Caco-2 (cell line): ENCODE results near the gene TAT. TPM values are rescaled to one million over a fixed set of nuclear protein-coding genes. Genes with fewer than 3 reads are reported as not detected.

ENCODE experiments used
- Bru-seq: library from RNA; stranded (reverse); fragments of 400-500 nt; gene quantifications from one replicate; lab custom pipeline; 2021; lab: Mats Ljungman, UMichigan
- BruChase-seq, 2 experiments: library from RNA; stranded (reverse); fragments of 400-500 nt; gene quantifications; one replicate each; lab custom pipeline; 2021; lab: Mats Ljungman, UMichigan
- BruUV-seq: library from RNA; stranded (reverse); fragments of 400-500 nt; replicated peaks from 2 replicates; lab custom pipeline; 2021; lab: Mats Ljungman, UMichigan
- CTCF ChIA-PET: fragments of 300-600 bp; sonication (Branson Sonifier 250); formaldehyde crosslinking; loops from one replicate; lab custom pipeline; 2022; ENCODE audit warnings: antibody characterized with exemption; lab: Charles Lee
- POLR2A ChIA-PET: fragments of 300-600 bp; sonication (Branson Sonifier 250); formaldehyde crosslinking; loops from one replicate; lab custom pipeline; 2022; ENCODE audit warnings: antibody characterized with exemption; lab: Charles Lee
- DNase-seq, 2 experiments: peaks; one replicate each; pipeline versions ENCODE4 v3.0.0 to v3.0.0-alpha.2; 2020 to 2022
- H3K27me3 ChIP-seq: replicated peaks from 2 replicates; pipeline ENCODE4 v1.6.0; 2011; ENCODE audit warnings: low read length; ENCODE audit not compliant: control insufficient read depth, insufficient read depth
- H3K36me3 ChIP-seq: 2 replicates; pipeline ENCODE4 v1.5.1; 2011; ENCODE audit warnings: low read length; ENCODE audit not compliant: control insufficient read depth, insufficient read depth
- H3K4me1 ChIP-seq: fragments of 250-450 bp; sonication (Bioruptor Pico); 2 replicates; pipeline ENCODE4 v1.5.1; 2020; ENCODE audit warnings: mild to moderate bottlenecking
- H3K4me3 ChIP-seq: 2 replicates; pipeline ENCODE4 v1.5.1; 2011; ENCODE audit warnings: low read depth, mild to moderate bottlenecking, control low read depth, low read length
- H3K9me3 ChIP-seq: fragments of 250-450 bp; sonication (Bioruptor Pico); 2 replicates; pipeline ENCODE4 v1.5.1; 2020; ENCODE audit warnings: mild to moderate bottlenecking, moderate library complexity
- H3K27ac Mint-ChIP-seq: one replicate; pipeline ENCODE4 v1.8.0; 2022; ENCODE audit warnings: mixed read lengths; ENCODE audit not compliant: unreplicated experiment
- H3K27me3 Mint-ChIP-seq: one replicate; pipeline ENCODE4 v1.8.0; 2022; ENCODE audit warnings: mixed read lengths; ENCODE audit not compliant: insufficient read depth, unreplicated experiment
- H3K36me3 Mint-ChIP-seq: one replicate; pipeline ENCODE4 v1.8.0; 2022; ENCODE audit warnings: mild to moderate bottlenecking, mixed read lengths; ENCODE audit not compliant: insufficient read depth, unreplicated experiment
- H3K4me1 Mint-ChIP-seq: one replicate; pipeline ENCODE4 v1.8.0; 2022; ENCODE audit warnings: low read depth, mixed read lengths; ENCODE audit not compliant: unreplicated experiment
- H3K4me3 Mint-ChIP-seq: one replicate; pipeline ENCODE4 v1.8.0; 2022; ENCODE audit warnings: mild to moderate bottlenecking, moderate library complexity, mixed read lengths; ENCODE audit not compliant: unreplicated experiment
- H3K9me3 Mint-ChIP-seq: one replicate; pipeline ENCODE4 v1.8.0; 2022; ENCODE audit warnings: mixed read lengths; ENCODE audit not compliant: unreplicated experiment
- CTCF ChIP-seq, 2 experiments: fragments of 200-600 bp in 1 of 2; IDR thresholded peaks; 1 replicate in 1 of 2; 2 replicates in 1 of 2; pipeline versions ENCODE4 v1.5.1 to v1.8.0; 2011 to 2022; ENCODE audit warnings: antibody characterized with exemption in 1 of 2, control low read depth in 1 of 2, inconsistent platforms in 1 of 2, low read depth in 1 of 2, low read length in 1 of 2, mild to moderate bottlenecking in 1 of 2, moderate library complexity in 1 of 2; ENCODE audit not compliant: insufficient read depth in 1 of 2, severe bottlenecking in 1 of 2, unreplicated experiment in 1 of 2
- intact Hi-C: fragments of 100-400 bp; cut with micrococcal nuclease; formaldehyde crosslinking; loops from one replicate; pipeline ENCODE4 v1.10.0; 2022; ENCODE audit not compliant: unreplicated experiment
- long read RNA-seq: library from polyadenylated mRNA; stranded (forward); transcript quantifications from one replicate; pipeline ENCODE4 v2.0.0, GENCODE V29; 2022
- total RNA-seq: library from RNA; stranded (reverse); gene quantifications from 2 replicates; pipeline ENCODE4 v1.2.3, GENCODE V29; 2022

TAT gene
- total RNA-seq = not detected in 2 replicates
- percentile 7 among the genes with signal in this experiment for Bru-seq, nascent RNA
- percentile 11 among the genes with signal in this experiment for BruChase-seq, experiment 1, labeled RNA remaining after a 2-hour chase
- BruChase-seq, experiment 2, labeled RNA remaining after a 6-hour chase = percentile 20 among the genes with signal in this experiment
- long read RNA-seq = 0 reads

GRCh38 chr16:71576971-71577370 lies at the start of gene TAT:
TSS of gene TAT (minus strand) at chr16:71577092. CDS start at chr16:71576415, 677 bp downstream.
- H3K27ac Mint-ChIP-seq = no peak within 1 kb of the TSS
- no peaks in the 10 kb centered on the region for H3K9me3 Mint-ChIP-seq

GRCh38 chr16:71626018-71626857 lies 49.3 kb upstream of the TAT start, which contains the start of gene MARVELD3:
TSS of gene MARVELD3 (plus strand) at chr16:71626184. CDS start at chr16:71626230, 46 bp downstream.
- intact Hi-C loops = loop anchor here (1.0 kb wide), 1 partner anchor 19 kb away; no protein-coding TSS in a partner anchor
- CTCF ChIA-PET = interaction anchor here (0.6 to 1.0 kb wide), 20 partner anchors 10 to 1172 kb away, joined by 3 to 21 read pairs (median 4); partner anchors contain the start of gene ZNF23
- Mint-ChIP-seq H3K4me1 (peaks cover 9% of the 10 kb centered on the region), H3K36me3 (peaks cover 45% of the 10 kb centered on the region), H3K4me3 (no peak within 1 kb of the TSS), H3K27ac (peak within 1 kb of the TSS; percentile 75), H3K9me3 (no peaks in the 10 kb centered on the region), H3K27me3 (no peaks in the 10 kb centered on the region)
- DNase-seq = peak; percentile 96 to 99
- Histone ChIP-seq H3K27me3 (no peaks in the 10 kb centered on the region), H3K4me1 (peaks cover 12% of the 10 kb centered on the region), H3K9me3 (no peaks in the 10 kb centered on the region), H3K4me3 (peak within 1 kb of the TSS; percentile 85), H3K36me3 (peaks cover 5% of the 10 kb centered on the region)
- POLR2A ChIA-PET = interaction anchor here (0.6 to 1.0 kb wide), 5 partner anchors 15 to 132 kb away, joined by 5 to 14 read pairs (median 12); no protein-coding TSS in a partner anchor
- BruUV-seq = TSS peak; percentile 62
- TF ChIP-seq CTCF (IDR thresholded peaks at IDR 0.05; ENCODE audit: insufficient read depth in 1 of 2, low read depth in 1 of 2, low read length in 1 of 2, severe bottlenecking in 1 of 2, unreplicated experiment in 1 of 2) = peak; percentile 41 to 75

More at GRCh38 chr16:71576971-71577370, at the start of gene TAT:
- no TSS peak for BruUV-seq
- Mint-ChIP-seq H3K4me1 (no peaks in the 10 kb centered on the region), H3K4me3 (no peak within 1 kb of the TSS), H3K27me3 (peaks cover 3% of the 10 kb centered on the region), H3K36me3 (no peaks in the 10 kb centered on the region)
- CTCF ChIA-PET = interaction anchor here (3.2 kb wide), 1 partner anchor 12 kb away, joined by 11 read pairs; no protein-coding TSS in a partner anchor
- H3K4me1 ChIP-seq = peaks cover 8% of the 10 kb centered on the region
- POLR2A ChIA-PET = no interaction called here
- no peak within 1 kb of the TSS for H3K4me3 ChIP-seq
- DNase-seq = no peak
- no peaks in the 10 kb centered on the region for H3K36me3 ChIP-seq
- no peaks in the 10 kb centered on the region for H3K27me3 ChIP-seq
- no peaks in the 10 kb centered on the region for H3K9me3 ChIP-seq
- no peak for TF ChIP-seq CTCF (IDR thresholded peaks at IDR 0.05; ENCODE audit: insufficient read depth in 1 of 2, low read depth in 1 of 2, low read length in 1 of 2, severe bottlenecking in 1 of 2, unreplicated experiment in 1 of 2)
- intact Hi-C loops = no loop called here
